HG03378 (cell line): ENCODE measurements around the gene SUSD2.
"Not testable (repeated sequence)": the region's sequence is repeated elsewhere in the genome, so short reads cannot be mapped to it uniquely, and the experiment has no call there.

Source experiments
- ATAC-seq: cut with Tn5 transposase; IDR thresholded peaks from one replicate; pipeline ENCODE4 v1.9.1; 2021; ENCODE audit warnings: mild to moderate bottlenecking, moderate library complexity; ENCODE audit not compliant: unreplicated experiment

Gene SUSD2

GRCh38 chr22:24210409-24210808 lies 29.1 kb downstream of the SUSD2 start:
- ATAC-seq, result not testable (repeated sequence)

- not testable (repeated sequence) for ATAC-seq
Measured at GRCh38 chr22:24211716-24212115, 30.4 kb downstream of the SUSD2 start.

GRCh38 chr22:24213111-24213510 lies 31.8 kb downstream of the SUSD2 start:
- ATAC-seq, result not testable (repeated sequence)

- no peak for ATAC-seq
Measured at GRCh38 chr22:24214467-24215285, 33.4 kb downstream of the SUSD2 start.

GRCh38 chr22:24216541-24217209 lies 35.4 kb downstream of the SUSD2 start:
- no peak for ATAC-seq

- ATAC-seq, result no peak
Measured at GRCh38 chr22:24217384-24217783, 36.1 kb downstream of the SUSD2 start.

- ATAC-seq, result no peak
Measured at GRCh38 chr22:24219750-24220149, 38.5 kb downstream of the SUSD2 start.

- no peak for ATAC-seq
Measured at GRCh38 chr22:24224468-24224867, 43.2 kb downstream of the SUSD2 start.

GRCh38 chr22:24225044-24225601 lies 43.8 kb downstream of the SUSD2 start:
- no peak for ATAC-seq

GRCh38 chr22:24225951-24226350 lies 44.7 kb downstream of the SUSD2 start:
- ATAC-seq, result no peak

- ATAC-seq, result no peak
Measured at GRCh38 chr22:24230911-24231656, 49.8 kb downstream of the SUSD2 start.

- ATAC-seq, result no peak
Measured at GRCh38 chr22:24231706-24232105, 50.4 kb downstream of the SUSD2 start.

GRCh38 chr22:24232124-24232523 lies 50.8 kb downstream of the SUSD2 start:
- ATAC-seq, result no peak

GRCh38 chr22:24232725-24233124 lies 51.4 kb downstream of the SUSD2 start:
- no peak for ATAC-seq

- no peak for ATAC-seq
Measured at GRCh38 chr22:24233235-24233634, 51.9 kb downstream of the SUSD2 start.

- ATAC-seq, result no peak
Measured at GRCh38 chr22:24233816-24234215, 52.5 kb downstream of the SUSD2 start.

- no peak for ATAC-seq
Measured at GRCh38 chr22:24235315-24235714, 54.0 kb downstream of the SUSD2 start.

GRCh38 chr22:24236656-24237055 lies 55.4 kb downstream of the SUSD2 start:
- ATAC-seq, result no peak

GRCh38 chr22:24238101-24238694 lies 56.9 kb downstream of the SUSD2 start:
- not testable (repeated sequence) for ATAC-seq
